GM12864 (cell line): ENCODE measurements around the gene RB1.

Experiments used
- DNase-seq: peaks from one replicate; pipeline ENCODE4 v3.0.0-alpha.2; 2011; ENCODE audit warnings: low read depth
- H3K4me3 ChIP-seq: 2 replicates; pipeline ENCODE4 v1.5.1; 2011; ENCODE audit warnings: mild to moderate bottlenecking, low read depth, low read length, control low read depth
- TF ChIP-seq, protein P1 (sequence below): IDR thresholded peaks from 2 replicates; pipeline ENCODE4 v1.5.1; 2011; ENCODE audit warnings: low read depth, mild to moderate bottlenecking, moderate library complexity, low read length, control low read depth, inconsistent platforms; ENCODE audit errors: missing control alignments

The RB1 gene

DNA sequence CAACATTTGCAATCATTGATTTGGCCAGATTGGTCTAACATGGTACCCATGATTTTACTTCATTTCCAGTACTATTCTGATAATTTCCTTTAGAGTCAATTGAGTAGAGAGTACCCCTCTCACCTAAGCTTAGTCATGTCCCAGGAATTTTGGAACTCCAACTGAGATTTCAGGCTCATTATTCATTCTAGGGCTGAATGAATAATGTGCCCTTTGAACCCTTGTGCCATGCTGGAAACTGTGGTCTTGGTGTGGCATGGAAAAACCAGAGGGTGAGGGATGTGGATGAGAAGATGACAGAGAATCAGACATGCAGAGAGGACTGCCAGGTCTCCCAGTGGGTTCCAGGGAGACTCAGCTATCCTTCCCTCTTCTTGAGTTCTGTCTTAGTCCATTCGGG, 40.4 kb upstream of the RB1 start:
- DNase-seq = no peak
- TF ChIP-seq, protein P1, sequence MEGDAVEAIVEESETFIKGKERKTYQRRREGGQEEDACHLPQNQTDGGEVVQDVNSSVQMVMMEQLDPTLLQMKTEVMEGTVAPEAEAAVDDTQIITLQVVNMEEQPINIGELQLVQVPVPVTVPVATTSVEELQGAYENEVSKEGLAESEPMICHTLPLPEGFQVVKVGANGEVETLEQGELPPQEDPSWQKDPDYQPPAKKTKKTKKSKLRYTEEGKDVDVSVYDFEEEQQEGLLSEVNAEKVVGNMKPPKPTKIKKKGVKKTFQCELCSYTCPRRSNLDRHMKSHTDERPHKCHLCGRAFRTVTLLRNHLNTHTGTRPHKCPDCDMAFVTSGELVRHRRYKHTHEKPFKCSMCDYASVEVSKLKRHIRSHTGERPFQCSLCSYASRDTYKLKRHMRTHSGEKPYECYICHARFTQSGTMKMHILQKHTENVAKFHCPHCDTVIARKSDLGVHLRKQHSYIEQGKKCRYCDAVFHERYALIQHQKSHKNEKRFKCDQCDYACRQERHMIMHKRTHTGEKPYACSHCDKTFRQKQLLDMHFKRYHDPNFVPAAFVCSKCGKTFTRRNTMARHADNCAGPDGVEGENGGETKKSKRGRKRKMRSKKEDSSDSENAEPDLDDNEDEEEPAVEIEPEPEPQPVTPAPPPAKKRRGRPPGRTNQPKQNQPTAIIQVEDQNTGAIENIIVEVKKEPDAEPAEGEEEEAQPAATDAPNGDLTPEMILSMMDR = no peak
- H3K4me3 ChIP-seq = no peak overlapping the region

DNA sequence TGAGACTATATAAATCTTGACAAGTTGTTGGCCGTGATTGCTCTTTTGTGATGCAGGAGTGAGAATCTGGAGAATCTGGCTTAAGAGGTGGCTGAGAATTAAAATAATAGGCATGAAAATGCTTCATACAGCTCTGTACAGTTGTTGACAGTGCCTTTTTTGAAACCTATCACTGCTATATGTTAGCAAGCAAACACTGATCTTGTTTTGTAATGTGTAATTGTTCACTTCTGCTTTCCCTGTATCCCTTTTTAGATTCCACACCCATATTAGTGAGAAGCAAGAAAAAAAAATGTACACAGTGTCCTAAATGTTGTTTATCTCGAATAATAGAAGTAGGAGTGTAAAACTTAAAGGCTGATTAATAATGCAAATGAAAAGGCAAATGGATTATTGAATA, 39.5 kb upstream of the RB1 start:
- H3K4me3 ChIP-seq = no peak overlapping the region
- TF ChIP-seq, protein P1 = no peak

DNA sequence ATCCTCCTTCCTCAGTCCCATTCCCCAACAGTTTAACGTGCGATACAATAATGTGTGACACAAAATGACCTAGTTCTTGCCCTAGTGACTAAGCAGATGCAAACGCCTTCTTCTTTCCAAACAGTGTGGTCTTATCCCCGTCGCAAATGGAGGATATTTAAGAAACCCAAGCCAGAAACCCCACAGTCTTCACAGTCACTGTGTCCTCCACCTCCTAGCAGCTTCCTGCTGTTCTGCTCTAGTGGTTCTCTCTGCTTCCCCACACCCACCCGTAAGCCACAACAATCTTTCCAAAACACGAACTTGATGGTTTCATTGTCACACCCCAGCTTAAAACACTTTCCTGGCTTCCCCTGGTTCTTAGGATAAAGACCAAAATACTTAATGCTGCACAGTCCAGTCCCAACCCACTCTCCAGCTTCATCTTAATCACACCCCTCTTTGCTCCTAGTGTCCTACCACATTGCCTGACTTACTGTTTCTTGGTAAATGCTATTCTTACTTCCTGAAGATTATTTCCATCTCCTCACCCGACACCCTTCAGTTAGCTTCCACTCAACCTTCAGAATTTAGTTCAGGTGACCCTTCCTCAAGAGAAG, 38.2 kb upstream of the RB1 start:
- TF ChIP-seq, protein P1 = no peak
- peak; percentile 36 for DNase-seq
- no peak overlapping the region for H3K4me3 ChIP-seq

More for the DNA sequence above, 39.5 kb upstream of the RB1 start:
- no peak for DNase-seq

DNA sequence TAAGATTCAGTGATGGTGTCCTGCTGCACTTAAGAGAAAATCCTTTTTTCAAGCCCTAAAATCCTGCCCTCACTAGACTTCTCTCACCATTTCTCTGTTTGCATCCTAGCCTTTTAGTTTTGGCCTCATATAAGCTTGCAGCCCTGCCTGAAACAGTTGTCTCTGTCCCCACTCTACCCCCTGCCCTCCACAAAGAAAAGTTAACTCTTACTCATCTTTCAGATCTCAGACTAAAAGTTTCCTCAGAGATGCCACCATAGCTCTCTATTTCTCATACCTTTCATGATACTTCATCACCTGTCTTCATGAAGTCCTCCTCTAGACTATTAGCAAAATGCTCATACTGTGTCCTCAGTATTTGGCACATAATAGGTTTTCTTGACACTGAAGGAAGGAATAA, 37.4 kb upstream of the RB1 start:
- TF ChIP-seq, protein P1 = no peak
- DNase-seq = no peak
- no peak overlapping the region for H3K4me3 ChIP-seq

DNA sequence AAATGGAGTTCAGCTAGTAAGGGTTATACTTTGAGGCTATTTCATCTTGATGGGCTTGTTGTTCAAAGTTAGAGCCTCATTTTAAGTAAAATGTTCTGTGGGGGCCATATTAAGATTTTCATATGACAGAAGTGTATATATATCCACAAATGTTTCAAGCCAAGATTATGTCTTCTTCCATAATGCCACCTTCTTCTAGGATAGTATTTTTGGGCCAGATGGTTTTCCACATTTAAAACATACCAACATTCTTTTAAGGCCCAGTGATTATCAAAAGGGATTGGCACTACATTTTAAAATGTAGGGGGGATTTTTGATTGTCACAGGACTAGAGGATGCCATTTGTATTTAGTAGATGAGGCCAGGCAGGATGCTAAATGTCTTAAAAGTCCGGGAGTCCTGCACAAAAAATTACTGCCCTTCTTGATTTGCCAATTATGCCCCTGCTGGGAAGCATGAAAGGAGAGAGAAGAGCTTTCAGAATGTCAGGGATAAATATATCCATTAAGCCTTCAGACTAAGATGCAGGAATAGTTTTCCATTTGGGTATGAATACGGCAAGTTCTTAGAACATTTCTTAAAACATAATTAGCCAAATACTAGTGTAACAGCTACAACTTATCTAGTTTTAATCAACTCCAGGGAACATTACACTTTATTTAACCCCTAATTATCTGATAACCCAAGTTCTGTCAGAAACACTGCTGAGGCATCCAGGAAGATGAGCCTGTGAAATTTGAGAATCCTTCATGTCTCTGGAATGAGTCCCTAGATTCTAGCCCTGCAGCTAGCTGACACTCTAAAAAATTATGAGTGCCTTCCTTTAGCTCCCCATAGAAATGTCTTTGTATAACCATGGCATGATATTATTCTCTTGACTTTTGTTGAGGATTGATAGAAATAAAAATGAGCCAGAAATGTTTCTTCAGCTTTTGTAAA, 36.6 kb upstream of the RB1 start:
- no peak for DNase-seq
- TF ChIP-seq, protein P1 = no peak
- H3K4me3 ChIP-seq = no peak overlapping the region

DNA sequence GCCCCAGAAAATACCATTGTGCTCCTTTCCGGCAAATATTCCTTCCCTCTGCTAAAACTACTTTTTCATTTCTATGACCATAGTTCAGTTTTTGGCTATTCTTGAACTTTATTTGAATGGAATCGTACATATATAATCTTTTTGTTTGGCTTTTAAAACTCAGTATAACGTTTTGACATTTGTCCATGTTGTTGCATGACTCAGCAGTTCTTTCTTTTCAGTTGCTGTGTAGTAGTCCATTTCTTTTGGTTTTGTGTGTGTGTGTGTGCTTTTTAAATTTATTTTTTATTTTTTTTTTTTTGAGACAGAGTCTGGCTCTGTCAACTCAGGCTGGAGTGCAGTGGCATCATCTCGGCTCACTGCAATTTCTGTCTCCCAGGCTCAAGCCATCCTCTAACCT, 35.5 kb upstream of the RB1 start:
- no peak for DNase-seq
- TF ChIP-seq, protein P1 = no peak
- H3K4me3 ChIP-seq = no peak overlapping the region
